Left ventricle myocardium superior (tissue), 1 donor: ENCODE data around the gene PRDM5. TPM values are rescaled to one million over a fixed set of nuclear protein-coding genes. Genes with fewer than 3 reads are reported as not detected.
A peak's percentile ranks its signal among the peaks of the same experiment; 100 is the strongest.
"Not testable (repeated sequence)": the region's sequence is repeated elsewhere in the genome, so short reads cannot be mapped to it uniquely, and the experiment has no call there.

Experiments used
- ATAC-seq: fragments of 200-7000 bp; cut with Tn5 transposase; one replicate; pipeline ENCODE4 v1.9.1; 2020; ENCODE audit warnings: mild to moderate bottlenecking, moderate library complexity
- DNase-seq: peaks from one replicate; pipeline ENCODE4 v3.0.0-alpha.2; 2020
- intact Hi-C: fragments of 100-400 bp; cut with micrococcal nuclease; formaldehyde crosslinking; loops from one replicate; pipeline ENCODE4 v1.11.0; 2022
- total RNA-seq: library from RNA; stranded (reverse); fragmentation: NEBNext Ultra II Directional; extraction: Animal tissue kit (Norgen Biotek cat#: 25700); gene quantifications from one replicate; pipeline ENCODE4 v1.2.1, GENCODE V29; 2021
- donor health status: DM: no; HTN: yes; CAD: no; lungs with severe emphysema.

Gene PRDM5
- total RNA-seq, 1 donor from 2014 or later, result 7.6 TPM

DNA sequence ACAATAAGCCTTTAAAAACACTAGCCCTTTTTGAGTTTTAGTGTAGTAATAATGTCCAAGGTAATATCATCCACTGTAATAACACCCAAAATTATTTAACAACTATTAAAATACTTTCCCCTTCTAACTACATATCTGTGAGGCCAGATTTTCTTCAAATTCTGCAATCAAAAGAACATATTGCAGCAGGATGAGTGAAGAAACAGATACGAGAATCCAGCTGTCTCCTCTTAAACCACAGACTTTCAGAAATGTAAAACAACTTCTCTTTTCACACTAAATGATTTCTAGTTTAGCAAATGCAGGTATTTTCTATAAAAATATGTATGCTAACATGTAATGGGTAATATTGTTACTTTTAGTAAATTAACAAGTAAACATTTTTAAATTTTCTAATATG is 148.9 kb downstream of the PRDM5 start:
- intact Hi-C loops, result no loop called here
- ATAC-seq (no peak), DNase-seq (no peak)

GRCh38 chr4:120771907-120772306 is 150.6 kb downstream of the PRDM5 start:
- intact Hi-C loops, result no loop called here
- DNase-seq, result no peak

DNA sequence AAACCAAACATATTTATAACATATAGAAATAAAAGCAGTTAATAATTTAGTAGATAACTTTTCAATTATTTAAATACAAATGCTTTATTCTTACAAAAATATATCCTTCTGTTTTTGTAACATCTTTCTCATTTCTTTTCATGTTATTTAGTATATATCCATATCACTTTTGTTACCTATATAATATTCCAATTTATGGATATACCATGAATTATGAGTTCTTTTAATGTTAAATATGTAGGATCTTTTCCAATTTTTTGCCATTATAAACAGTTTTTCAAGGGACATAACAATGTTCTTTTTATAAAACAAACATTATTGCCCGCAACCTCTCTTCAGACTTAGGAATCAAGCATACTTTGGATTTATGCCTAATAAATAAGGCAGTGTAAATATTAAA is 151.6 kb downstream of the PRDM5 start:
- intact Hi-C loops, result no loop called here
- no peak for DNase-seq
- ATAC-seq, result no peak

More at GRCh38 chr4:120771907-120772306, 150.6 kb downstream of the PRDM5 start:
- ATAC-seq, result no peak

- intact Hi-C loops, result no loop called here
- DNase-seq (no peak), ATAC-seq (no peak)
Observed at GRCh38 chr4:120769227-120769626, 153.3 kb downstream of the PRDM5 start.

DNA sequence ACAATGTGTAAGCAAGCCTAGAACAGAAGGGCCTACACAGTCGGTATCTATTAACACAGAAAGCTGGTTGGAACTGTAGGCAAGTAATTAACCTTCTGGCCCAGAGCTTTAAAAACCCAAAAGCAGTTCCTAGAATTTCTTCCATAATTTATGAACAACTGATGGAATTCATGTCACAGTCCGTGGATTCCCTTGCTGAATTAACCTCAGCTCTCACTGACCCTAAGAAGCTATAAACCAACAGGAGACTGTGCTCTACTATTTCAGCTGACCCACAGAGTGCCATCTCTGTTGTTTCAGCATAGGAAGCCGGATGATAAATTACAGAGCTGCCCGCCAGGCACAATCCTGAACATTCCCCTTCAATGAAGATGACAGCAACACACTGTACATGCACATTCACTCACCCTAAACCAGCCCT is 157.3 kb downstream of the PRDM5 start:
- DNase-seq (no peak), ATAC-seq (peak; percentile 83)
- intact Hi-C loops, result no loop called here

GRCh38 chr4:120763650-120764049 is 158.9 kb downstream of the PRDM5 start:
- no peak for DNase-seq
- no peak for ATAC-seq
- intact Hi-C loops, result no loop called here

GRCh38 chr4:120761070-120761469 is 161.5 kb downstream of the PRDM5 start:
- no peak for DNase-seq
- intact Hi-C loops, result no loop called here
- no peak for ATAC-seq

- DNase-seq (no peak), ATAC-seq (no peak)
- intact Hi-C loops, result no loop called here
Observed at GRCh38 chr4:120760047-120760446, 162.5 kb downstream of the PRDM5 start.

DNA sequence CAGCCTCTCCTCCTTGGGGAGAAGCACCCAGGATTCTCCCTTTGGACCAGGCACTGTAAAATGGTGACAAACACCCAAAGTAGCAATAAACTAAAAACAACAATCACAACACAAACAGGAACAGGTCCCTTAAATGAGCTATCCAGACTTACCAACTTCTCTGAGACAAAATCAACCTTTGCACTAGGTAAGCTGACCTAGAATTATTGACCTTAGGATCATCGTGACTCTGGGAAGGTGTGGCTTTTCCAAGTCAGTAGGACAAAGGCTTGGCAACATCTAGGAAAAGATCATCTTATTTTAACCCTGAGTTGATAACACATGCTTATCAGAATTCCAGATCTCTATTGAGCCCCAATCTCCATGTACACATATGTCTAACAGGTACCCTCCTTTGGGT is 166.7 kb downstream of the PRDM5 start:
- no peak for DNase-seq
- intact Hi-C loops, result no loop called here
- ATAC-seq, result no peak

DNA sequence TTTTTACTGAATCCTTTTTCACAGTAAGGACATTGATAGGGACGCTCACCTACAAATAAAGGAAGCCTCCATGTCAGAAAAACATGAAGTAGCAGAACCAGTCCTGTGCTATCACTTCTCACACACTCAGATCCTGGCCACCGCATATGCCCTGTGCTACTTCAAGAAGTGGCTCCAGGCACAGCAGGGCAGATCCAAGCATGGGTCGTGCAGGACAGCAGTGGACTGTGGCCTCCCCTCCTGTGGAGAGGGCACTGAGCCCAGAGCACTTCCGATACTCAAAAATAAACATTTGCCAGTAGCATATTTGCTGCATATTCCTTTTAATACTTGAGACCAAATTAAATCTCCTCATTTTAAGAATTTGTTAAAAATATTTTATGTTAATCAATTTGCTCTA is 167.9 kb downstream of the PRDM5 start:
- intact Hi-C loops, result no loop called here
- DNase-seq (peak; percentile 62), ATAC-seq (peak; percentile 95)

- ATAC-seq (peak; percentile 96), DNase-seq (no peak)
Observed at GRCh38 chr4:120753854-120754253, 168.7 kb downstream of the PRDM5 start.

DNA sequence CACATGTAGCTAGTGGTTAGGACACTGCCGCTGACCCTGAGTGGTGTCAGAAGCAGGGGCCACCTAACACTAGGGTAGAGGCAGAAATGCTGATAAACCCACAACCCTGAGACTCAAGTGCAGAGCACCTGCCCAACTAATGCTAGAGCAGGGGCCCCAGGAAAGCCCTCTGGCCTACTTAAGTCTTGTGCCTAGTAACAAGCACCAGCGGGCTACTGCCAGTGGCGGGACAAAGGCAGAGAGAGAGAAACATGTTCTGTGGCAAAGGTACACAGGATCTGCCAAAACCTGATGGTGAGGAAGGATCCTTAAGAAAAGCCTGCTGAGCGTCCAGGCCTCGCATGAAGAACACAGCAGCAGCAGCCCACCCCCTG is 172.4 kb downstream of the PRDM5 start:
- DNase-seq (no peak), ATAC-seq (no peak)
- intact Hi-C loops, result no loop called here

More at GRCh38 chr4:120753854-120754253, 168.7 kb downstream of the PRDM5 start:
- intact Hi-C loops, result no loop called here

- ATAC-seq (no peak), DNase-seq (no peak)
- intact Hi-C loops, result no loop called here
Observed at GRCh38 chr4:120749445-120750151, 172.9 kb downstream of the PRDM5 start.

- intact Hi-C loops, DNase-seq, ATAC-seq: not testable (repeated sequence)
Observed at GRCh38 chr4:120741636-120742035, 180.9 kb downstream of the PRDM5 start.

- intact Hi-C loops, result no loop called here
- no peak for DNase-seq
- ATAC-seq, result peak; percentile 62
Observed at GRCh38 chr4:120736312-120736711, 186.2 kb downstream of the PRDM5 start.

GRCh38 chr4:120733968-120734367 is 188.6 kb downstream of the PRDM5 start:
- intact Hi-C loops, result no loop called here
- ATAC-seq (no peak), DNase-seq (no peak)

DNA sequence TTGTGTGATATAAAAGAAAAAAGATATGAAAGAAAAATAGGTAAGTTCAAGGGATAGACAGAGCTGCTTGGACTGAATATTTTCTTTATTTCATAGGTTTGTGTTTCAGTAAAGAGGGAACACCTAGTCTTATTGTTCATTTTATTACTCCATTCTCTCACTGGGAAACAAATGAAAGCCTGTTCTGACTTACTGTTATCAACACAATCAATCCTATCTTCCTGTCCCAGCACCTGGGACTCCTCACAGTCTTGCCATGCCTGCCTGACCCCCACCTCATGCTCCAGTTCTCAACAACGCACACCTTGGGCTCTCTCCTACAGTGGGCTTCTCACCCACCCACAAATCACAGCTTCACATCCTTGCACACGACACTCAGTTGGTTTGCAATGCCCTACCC is 189.5 kb downstream of the PRDM5 start:
- intact Hi-C loops, result no loop called here
- no peak for ATAC-seq
- no peak for DNase-seq

GRCh38 chr4:120731561-120731960 is 191.0 kb downstream of the PRDM5 start:
- no peak for DNase-seq
- ATAC-seq, result no peak
- intact Hi-C loops, result loop anchor here (2.0 kb wide), 1 partner anchor 35 kb away; no protein-coding TSS in a partner anchor

DNA sequence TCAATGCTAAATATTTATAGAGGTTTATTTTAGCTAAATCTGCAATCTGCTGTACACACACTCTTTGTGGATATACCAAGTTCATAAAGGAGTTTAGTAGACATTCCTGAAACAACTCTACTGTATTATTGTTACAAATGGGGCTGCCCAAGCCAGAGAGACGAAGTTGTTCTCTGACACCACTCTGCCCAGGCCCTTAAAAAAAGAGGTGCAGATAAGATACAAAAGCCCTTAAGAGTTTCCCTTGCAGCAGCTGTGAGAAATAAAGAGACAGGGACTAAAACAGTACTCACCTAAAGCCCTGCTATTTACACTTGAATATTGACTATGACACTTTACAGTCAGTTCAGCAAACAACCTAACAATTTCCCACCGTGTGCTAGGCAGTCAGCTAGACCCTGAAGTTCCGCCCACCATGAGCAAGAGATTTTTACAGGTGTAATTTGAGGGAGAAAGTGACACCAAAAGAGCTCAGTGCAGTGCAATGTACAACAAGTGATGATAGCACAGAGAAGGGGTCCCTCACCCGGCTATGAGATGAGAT is 191.7 kb downstream of the PRDM5 start:
- intact Hi-C loops, result loop anchor here (2.0 kb wide), 1 partner anchor 36 kb away; no protein-coding TSS in a partner anchor
- ATAC-seq (peak; percentile 78), DNase-seq (no peak)

GRCh38 chr4:120728892-120729675 is 193.4 kb downstream of the PRDM5 start:
- intact Hi-C loops, result no loop called here
- DNase-seq (no peak), ATAC-seq (no peak)
